ENCODE results near the gene MAGIX. TPM values are rescaled to one million over a fixed set of nuclear protein-coding genes. Genes with fewer than 3 reads are reported as not detected.
"Not testable (repeated sequence)": the region's sequence is repeated elsewhere in the genome, so short reads cannot be mapped to it uniquely, and the experiment has no call there.

The MAGIX gene
- polyA plus RNA-seq (2012; ENCODE audit: missing spikeins), result 0.19 TPM

DNA sequence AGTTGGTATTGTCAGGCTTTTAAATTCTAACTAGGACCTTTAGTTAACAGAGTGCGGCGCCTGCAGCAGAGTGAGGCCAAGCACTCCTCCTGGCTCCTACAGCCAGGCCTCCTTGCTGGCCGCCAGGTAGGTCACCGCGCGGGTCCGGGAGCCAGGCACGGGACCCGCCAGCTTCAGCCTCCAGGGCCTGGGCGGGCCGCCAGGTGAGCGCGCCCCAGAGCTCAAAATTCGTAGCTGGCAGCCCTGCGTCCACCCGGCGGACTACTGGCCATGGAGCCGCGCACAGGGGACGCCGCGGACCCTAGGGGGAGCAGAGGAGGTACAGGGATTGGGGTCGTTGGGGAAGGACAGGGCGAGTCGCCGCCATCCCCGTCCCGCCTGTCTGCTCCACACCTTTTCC lies at the start of gene MAGIX:
MAGIX (plus strand) TSS at position 139 of the 400 bp plus-strand sequence; CDS start at position 271, 132 bp downstream.
- TF ChIP-seq TAF1 (IDR thresholded peaks at IDR 0.05; ENCODE audit: borderline replicate concordance, low read depth, low read length) (no peak), POLR2AphosphoS5 (IDR thresholded peaks at IDR 0.05; ENCODE audit: low read depth, low read length) (no peak), POLR2A (IDR thresholded peaks at IDR 0.05; ENCODE audit: low read depth, low read length) (no peak)
- no peak for DNase-seq (ENCODE audit: insufficient read length)
- no peak for FAIRE-seq

DNA sequence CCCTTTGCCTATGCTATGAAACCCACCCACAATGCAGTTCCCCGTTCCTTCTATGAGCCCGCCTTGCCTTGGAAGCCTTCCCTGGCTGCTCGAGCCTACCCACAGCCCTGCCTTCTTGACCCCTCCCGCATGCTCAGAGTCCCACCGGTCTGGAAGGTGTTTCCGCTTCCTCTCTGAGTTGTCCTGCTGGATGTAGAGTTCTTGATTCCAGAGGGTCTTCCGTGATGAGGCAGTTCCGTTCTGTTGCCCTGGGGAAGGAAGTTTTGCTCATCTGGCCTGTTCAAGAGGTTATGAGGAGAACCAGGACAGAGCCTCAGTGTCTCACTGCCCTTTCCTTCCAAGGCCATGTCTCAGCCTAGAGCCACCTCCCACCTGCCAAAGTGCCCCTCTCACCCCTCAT lies 46.5 kb upstream of the MAGIX start:
- DNase-seq (ENCODE audit: insufficient read length), result no peak
- TF ChIP-seq POLR2A (IDR thresholded peaks at IDR 0.05; ENCODE audit: low read depth, low read length) (no peak), POLR2AphosphoS5 (IDR thresholded peaks at IDR 0.05; ENCODE audit: low read depth, low read length) (no peak), TAF1 (IDR thresholded peaks at IDR 0.05; ENCODE audit: borderline replicate concordance, low read depth, low read length) (no peak)
- FAIRE-seq, result no peak

DNA sequence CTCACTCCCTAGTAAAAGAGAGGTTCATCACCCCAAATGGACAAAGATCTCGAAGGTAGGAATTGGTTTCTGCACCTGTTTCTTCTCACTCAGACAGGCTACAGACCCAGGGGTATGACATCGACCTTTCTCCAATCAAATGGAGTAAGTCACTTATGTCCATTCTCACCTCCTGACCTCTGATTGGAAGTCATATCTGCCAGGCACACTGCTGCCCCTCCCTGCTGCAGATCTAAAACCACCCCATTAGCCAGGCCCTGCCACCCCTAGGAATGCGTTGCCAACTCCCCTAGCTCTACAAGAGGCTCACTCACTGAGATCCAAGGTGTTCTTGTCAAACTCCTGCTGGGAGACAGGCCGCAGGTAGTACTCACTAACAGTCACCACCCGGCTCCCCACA lies 45.8 kb upstream of the MAGIX start:
- no peak for FAIRE-seq
- no peak for TF ChIP-seq TAF1 (IDR thresholded peaks at IDR 0.05; ENCODE audit: borderline replicate concordance, low read depth, low read length)
- DNase-seq (ENCODE audit: insufficient read length), result no peak

DNA sequence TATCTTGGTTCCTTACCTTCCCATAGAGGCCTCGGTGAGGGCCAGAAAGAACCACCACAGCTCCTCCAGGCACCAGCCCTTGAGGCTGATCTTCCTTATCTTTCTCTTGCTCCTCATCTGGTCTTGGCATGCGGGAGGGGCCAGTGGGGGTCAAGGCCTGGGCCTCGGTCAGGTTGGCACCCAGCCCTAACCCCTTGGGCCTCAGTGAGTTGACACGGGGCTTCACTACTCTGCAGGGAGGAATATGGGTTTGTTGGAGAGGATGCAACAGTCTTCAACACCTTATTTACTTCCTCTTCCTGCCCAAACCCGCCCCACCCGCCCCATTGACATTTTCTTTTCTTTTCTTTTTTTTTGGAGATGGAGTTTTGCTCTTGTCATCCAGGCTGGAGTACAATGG lies 45.0 kb upstream of the MAGIX start:
- no peak for FAIRE-seq
- TF ChIP-seq TAF1 (IDR thresholded peaks at IDR 0.05; ENCODE audit: borderline replicate concordance, low read depth, low read length), result no peak
- no peak for TF ChIP-seq POLR2A (IDR thresholded peaks at IDR 0.05; ENCODE audit: low read depth, low read length)
- TF ChIP-seq POLR2AphosphoS5 (IDR thresholded peaks at IDR 0.05; ENCODE audit: low read depth, low read length), result no peak

DNA sequence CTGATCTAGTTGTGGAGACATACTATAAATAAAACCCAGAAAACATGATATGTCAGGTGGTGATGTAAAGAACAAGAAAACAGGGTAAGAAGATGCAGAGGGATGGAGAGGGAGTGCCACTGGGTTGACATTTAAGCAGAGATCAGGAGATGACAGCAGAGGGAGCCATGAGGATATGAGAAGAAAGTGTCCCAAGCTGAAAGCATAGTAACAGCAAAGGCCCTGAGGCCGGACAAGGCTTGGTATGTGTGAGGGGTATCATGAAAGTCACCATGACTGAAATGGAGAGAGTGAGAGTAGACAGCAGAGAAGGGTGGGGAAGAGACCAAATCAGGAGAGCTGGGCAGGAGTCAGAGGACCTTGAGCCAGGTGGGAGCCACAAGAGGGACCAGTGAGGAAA lies 42.5 kb upstream of the MAGIX start:
- no peak for FAIRE-seq
- TF ChIP-seq POLR2A (IDR thresholded peaks at IDR 0.05; ENCODE audit: low read depth, low read length) (no peak), POLR2AphosphoS5 (IDR thresholded peaks at IDR 0.05; ENCODE audit: low read depth, low read length) (no peak), TAF1 (IDR thresholded peaks at IDR 0.05; ENCODE audit: borderline replicate concordance, low read depth, low read length) (no peak)
- DNase-seq (ENCODE audit: insufficient read length), result no peak

More for the DNA sequence above, 45.0 kb upstream of the MAGIX start:
- no peak for DNase-seq (ENCODE audit: insufficient read length)

DNA sequence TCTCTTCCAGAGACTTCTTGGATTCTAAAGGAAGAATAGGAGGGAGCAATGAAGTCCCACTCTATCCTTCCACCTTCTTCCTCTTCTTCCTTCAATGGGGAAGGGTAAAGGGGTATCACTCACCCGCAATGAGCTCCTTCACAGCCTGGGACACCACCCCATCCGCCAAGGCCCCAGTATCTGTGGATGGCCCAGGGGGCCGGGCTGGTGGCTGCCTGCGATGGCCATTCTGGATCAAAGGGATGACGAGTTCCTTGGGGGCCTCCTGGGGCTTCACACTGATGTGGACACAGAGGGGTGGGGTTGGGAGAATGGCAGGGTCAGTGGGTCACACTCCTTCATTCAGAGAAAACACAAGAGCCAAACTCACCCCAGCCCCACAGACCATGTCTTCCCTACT lies 40.1 kb upstream of the MAGIX start:
- DNase-seq (ENCODE audit: insufficient read length), result no peak
- FAIRE-seq, result no peak
- TF ChIP-seq POLR2A (IDR thresholded peaks at IDR 0.05; ENCODE audit: low read depth, low read length), result no peak
- TF ChIP-seq POLR2AphosphoS5 (IDR thresholded peaks at IDR 0.05; ENCODE audit: low read depth, low read length), result no peak
- no peak for TF ChIP-seq TAF1 (IDR thresholded peaks at IDR 0.05; ENCODE audit: borderline replicate concordance, low read depth, low read length)

DNA sequence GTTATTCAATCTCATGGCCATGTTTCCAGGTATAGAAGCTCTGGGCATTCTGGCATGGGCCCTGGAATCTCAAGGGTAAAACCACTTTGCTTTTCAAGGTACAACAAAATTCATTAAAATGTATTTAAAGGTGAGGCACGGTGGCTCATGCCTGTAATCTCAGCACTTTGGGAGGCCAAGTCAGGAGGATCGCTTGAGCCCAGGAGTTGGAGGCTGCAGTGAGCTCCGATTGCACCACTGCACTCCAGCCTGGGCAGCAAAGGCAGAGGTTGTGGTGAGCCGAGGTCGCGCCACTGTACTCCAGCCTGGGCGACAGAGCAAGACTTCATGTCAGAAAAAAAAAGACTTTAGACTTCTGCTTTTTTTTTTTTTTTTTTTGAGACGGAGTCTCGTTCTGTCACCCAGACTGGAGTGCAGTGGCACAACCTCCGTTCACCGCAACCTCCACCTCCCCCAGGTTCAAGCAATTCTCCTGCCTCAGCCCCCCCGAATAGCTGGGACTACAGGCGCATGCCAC lies 34.8 kb upstream of the MAGIX start:
- DNase-seq (ENCODE audit: insufficient read length); FAIRE-seq: not testable (repeated sequence)

DNA sequence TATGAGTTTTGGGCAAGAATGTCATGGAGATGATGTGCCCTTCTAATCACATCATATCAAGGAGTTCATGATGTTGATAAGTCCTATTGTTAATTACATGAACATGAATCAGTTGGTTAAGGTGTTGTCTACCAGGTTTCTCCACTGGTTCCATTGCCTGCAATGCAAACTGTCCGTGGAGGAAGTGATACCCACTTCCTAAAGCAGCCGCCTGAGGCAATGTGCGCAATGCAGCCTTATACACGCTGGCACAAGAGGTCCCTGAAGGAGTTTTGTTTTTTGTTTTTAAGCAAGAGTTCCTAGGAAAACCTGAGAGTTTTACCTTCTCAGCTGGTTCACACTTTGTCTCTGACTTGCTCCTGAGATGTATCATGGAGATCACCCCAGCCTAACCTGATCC lies 33.1 kb upstream of the MAGIX start:
- FAIRE-seq (no peak), DNase-seq (ENCODE audit: insufficient read length) (no peak)
- TF ChIP-seq POLR2A (IDR thresholded peaks at IDR 0.05; ENCODE audit: low read depth, low read length) (no peak), POLR2AphosphoS5 (IDR thresholded peaks at IDR 0.05; ENCODE audit: low read depth, low read length) (no peak), TAF1 (IDR thresholded peaks at IDR 0.05; ENCODE audit: borderline replicate concordance, low read depth, low read length) (no peak)

DNA sequence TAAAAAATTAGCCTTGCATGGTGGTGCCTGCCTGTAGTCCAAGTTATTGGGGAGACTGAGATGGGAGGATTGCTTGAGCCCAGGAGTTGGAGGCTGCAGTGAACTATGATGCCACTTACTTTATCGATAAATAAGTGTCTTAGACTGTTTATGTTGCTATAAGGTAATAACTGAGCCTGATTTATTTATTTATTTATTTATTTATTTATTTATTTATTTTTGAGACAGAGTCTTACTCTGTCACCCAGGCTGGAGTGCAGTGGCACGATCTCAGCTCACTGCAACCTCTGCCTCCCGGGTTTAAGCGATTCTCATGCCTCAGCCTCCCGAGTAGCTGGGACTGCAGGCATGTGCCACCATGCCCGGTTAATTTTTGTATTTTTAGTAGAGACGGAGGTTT lies 30.3 kb upstream of the MAGIX start:
- DNase-seq (ENCODE audit: insufficient read length); FAIRE-seq: not testable (repeated sequence)

DNA sequence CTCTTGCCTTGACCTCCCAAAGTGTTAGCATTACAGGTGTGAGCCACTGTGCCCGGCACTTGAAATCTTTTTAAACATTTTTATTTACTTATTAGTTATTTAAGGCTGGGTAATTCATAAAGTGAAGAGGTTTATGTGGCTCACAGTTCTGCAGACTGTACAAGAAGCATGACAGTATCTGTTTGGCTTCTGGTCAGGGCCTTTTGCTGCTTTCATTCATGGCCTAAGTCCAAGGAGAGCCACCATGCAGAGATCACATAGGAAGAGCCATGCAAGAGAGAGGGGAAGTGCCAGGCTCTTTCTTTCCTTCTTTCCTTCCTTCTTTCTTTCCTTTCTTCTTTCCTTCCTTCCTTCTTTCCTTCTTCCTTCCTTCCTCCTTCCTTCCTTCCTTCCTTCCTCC lies 28.8 kb upstream of the MAGIX start:
- TF ChIP-seq TAF1 (IDR thresholded peaks at IDR 0.05; ENCODE audit: borderline replicate concordance, low read depth, low read length) (no peak), POLR2A (IDR thresholded peaks at IDR 0.05; ENCODE audit: low read depth, low read length) (no peak), POLR2AphosphoS5 (IDR thresholded peaks at IDR 0.05; ENCODE audit: low read depth, low read length) (no peak)
- DNase-seq (ENCODE audit: insufficient read length), result no peak
- FAIRE-seq, result no peak

DNA sequence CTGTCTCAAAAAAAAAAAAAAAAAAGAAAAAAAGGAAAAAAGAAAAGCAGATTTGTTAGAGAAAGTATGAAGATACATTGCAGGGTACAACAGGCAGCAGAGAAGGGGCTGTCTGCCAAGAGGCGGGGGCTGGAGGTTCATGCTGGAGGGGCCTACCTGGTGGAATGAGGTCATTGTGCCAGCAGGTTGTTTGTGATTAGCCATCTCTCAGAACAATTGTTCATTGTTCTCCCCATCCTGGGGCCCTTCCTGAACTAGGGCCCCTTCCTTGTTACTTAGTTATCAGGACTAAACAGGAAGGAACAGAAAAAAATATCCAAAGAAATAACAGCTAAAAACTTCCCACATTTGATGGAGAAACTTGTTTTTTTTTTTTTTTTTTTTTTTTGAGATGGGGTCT lies 25.1 kb upstream of the MAGIX start:
- FAIRE-seq (no peak), DNase-seq (ENCODE audit: insufficient read length) (no peak)
- no peak for TF ChIP-seq POLR2A (IDR thresholded peaks at IDR 0.05; ENCODE audit: low read depth, low read length)
- TF ChIP-seq POLR2AphosphoS5 (IDR thresholded peaks at IDR 0.05; ENCODE audit: low read depth, low read length), result no peak
- no peak for TF ChIP-seq TAF1 (IDR thresholded peaks at IDR 0.05; ENCODE audit: borderline replicate concordance, low read depth, low read length)

DNA sequence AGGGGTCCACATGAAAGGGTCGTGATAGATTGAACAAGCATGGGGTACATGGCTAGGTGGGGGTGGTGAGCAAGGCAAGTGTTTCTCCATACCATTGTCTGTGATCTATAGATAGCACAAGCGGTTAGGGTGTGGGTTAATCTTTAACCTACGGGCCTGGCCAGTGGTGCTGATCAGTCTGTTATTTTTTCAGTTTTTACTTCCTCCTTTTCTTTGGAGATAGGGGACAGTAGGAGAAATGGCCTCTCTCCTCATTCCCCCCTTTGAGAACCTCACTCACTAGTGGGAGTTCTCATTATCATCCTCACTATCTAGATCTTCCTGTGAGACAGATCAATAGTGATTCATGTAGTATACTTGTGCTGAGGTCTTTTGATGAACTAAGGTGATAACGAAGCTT lies 22.8 kb upstream of the MAGIX start:
- no peak for FAIRE-seq
- DNase-seq (ENCODE audit: insufficient read length), result no peak
- TF ChIP-seq TAF1 (IDR thresholded peaks at IDR 0.05; ENCODE audit: borderline replicate concordance, low read depth, low read length) (no peak), POLR2A (IDR thresholded peaks at IDR 0.05; ENCODE audit: low read depth, low read length) (no peak), POLR2AphosphoS5 (IDR thresholded peaks at IDR 0.05; ENCODE audit: low read depth, low read length) (no peak)

DNA sequence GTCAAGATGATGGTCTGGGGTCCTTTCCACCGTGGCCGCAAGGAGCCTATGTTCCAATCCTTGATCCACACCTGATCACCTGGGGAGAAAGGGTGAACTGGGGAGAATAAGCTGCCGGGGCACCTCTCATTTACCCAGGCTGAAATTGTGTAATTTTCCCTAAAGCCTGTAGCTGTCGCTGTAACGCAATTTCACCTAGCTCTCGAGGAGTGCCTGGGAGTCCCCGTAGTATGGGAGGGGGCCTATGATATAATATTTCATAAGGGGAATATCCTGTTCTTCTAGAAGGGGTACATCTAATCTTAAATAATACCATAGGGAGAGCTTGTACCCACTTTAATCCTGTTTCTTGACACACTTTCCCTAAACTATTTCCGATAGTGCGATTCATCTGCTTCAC lies 20.3 kb upstream of the MAGIX start:
- not testable (repeated sequence) for FAIRE-seq; DNase-seq (ENCODE audit: insufficient read length)

DNA sequence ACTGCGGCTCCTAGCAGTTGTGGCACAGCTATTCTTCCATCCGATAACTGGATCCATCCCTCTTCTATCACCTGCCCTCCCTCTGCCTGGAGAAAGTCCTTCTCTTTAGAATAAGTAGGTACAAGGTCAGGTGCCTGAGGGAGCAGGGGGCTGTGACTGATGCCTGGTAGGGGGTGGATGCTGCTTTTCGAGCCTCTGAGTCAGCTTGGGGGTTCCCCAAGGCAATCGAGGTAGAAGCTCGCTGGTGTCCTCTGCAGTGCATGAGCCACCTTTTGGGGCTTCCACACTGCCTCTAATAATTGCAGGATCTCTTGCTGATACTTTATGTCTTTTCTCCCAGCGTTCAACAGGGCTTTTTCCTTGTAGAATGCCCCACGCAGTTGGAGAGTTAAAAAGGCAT lies 19.4 kb upstream of the MAGIX start:
- DNase-seq (ENCODE audit: insufficient read length); FAIRE-seq: not testable (repeated sequence)
